K562 (cell line): ENCODE measurements around the gene QKI. TPM values are rescaled to one million over a fixed set of nuclear protein-coding genes. Genes with fewer than 3 reads are reported as not detected.
A peak's percentile ranks its signal among the peaks of the same experiment; 100 is the strongest.

Experiments used
- ATAC-seq: fragments of 200-7000 bp; cut with Tn5 transposase; 3 replicates; pipeline ENCODE4 v1.9.1; 2020; ENCODE audit warnings: moderate library complexity
- BruUV-seq: library from RNA; stranded (reverse); fragments of 400-500 nt; replicated peaks from 2 replicates; lab custom pipeline; 2021; lab: Mats Ljungman, UMichigan
- CTCF ChIA-PET: fragments of 300-600 bp; formaldehyde crosslinking; extraction: SDS; loops from one replicate; lab custom pipeline; 2021; ENCODE audit warnings: low intra/inter-chr PET ratio; lab: Yijun Ruan, JAX
- POLR2A ChIA-PET: fragments of 300-600, 350-650 bp; sonication (Branson Sonifier 250); formaldehyde crosslinking; extraction: SDS; loops from one replicate; lab custom pipeline; 2021; ENCODE audit warnings: antibody characterized with exemption, inconsistent platforms; lab: Yijun Ruan, JAX
- DNase-seq, 4 experiments: peaks; one replicate each; pipeline versions ENCODE4 v3.0.0 to v3.0.0-alpha.2; 2011 to 2018; ENCODE audit warnings: low spot score in 3 of 4, mixed read lengths in 3 of 4; ENCODE audit errors: extremely low read depth in 1 of 4
- FAIRE-seq: peaks from 2 replicates; lab custom pipeline; 2011; peaks lifted over from hg19 to GRCh38; lab: Jason Lieb, UNC
- H2AFZ ChIP-seq: 2 replicates; pipeline ENCODE4 v1.6.0; 2011; ENCODE audit warnings: low read depth, low read length, control low read depth, inconsistent platforms
- H3K27ac ChIP-seq: fragments of 200-600 bp; 3 replicates; pipeline ENCODE4 v1.8.0; 2011; ENCODE audit warnings: low read depth, mild to moderate bottlenecking, control low read depth, inconsistent platforms, low read length, moderate library complexity, mixed read lengths; ENCODE audit errors: extremely low read depth
- H3K27me3 ChIP-seq, 2 experiments: fragments of 300-600 bp in 1 of 2; 2 replicates in 1 of 2; 3 replicates in 1 of 2; pipeline versions ENCODE4 v1.6.0 to v1.8.0; 2011; ENCODE audit warnings: inconsistent platforms in 2 of 2, low read length in 2 of 2, mild to moderate bottlenecking in 1 of 2, mixed read lengths in 1 of 2, moderate library complexity in 1 of 2; ENCODE audit not compliant: control insufficient read depth in 2 of 2, insufficient read depth in 2 of 2
- H3K36me3 ChIP-seq: fragments of 300-600 bp; 3 replicates; pipeline ENCODE4 v1.8.0; 2011; ENCODE audit warnings: mild to moderate bottlenecking, low read length, inconsistent platforms; ENCODE audit not compliant: control insufficient read depth, insufficient read depth
- H3K4me1 ChIP-seq, 2 experiments: fragments of 200-600 bp in 1 of 2; replicated peaks in 1 of 2; 2 replicates in 1 of 2; 3 replicates in 1 of 2; pipeline versions ENCODE4 v1.5.1 to v1.8.0; 2011; ENCODE audit warnings: inconsistent platforms in 2 of 2, low read length in 2 of 2, mild to moderate bottlenecking in 1 of 2, mixed read lengths in 1 of 2, moderate library complexity in 1 of 2; ENCODE audit not compliant: control insufficient read depth in 2 of 2, insufficient read depth in 2 of 2
- H3K4me2 ChIP-seq: 2 replicates; pipeline ENCODE4 v1.6.1; 2011; ENCODE audit warnings: low read length, control low read depth, inconsistent platforms, mixed read lengths; ENCODE audit not compliant: insufficient read depth
- H3K4me3 ChIP-seq: fragments of 200-600 bp; sonication (generic), shearing (Covaris generic); 2 replicates; pipeline ENCODE4 v1.5.1; 2016; ENCODE audit warnings: control low read depth, inconsistent platforms
- H3K79me2 ChIP-seq: fragments of 200-600 bp; 3 replicates; pipeline ENCODE4 v1.8.0; 2011; ENCODE audit warnings: low read length, inconsistent platforms; ENCODE audit not compliant: control insufficient read depth, insufficient read depth
- H3K9ac ChIP-seq, 2 experiments: 2 replicates each; pipeline versions ENCODE4 v1.6.0 to v1.6.1; 2011; ENCODE audit warnings: low read depth in 2 of 2, low read length in 2 of 2, control low read depth in 1 of 2, inconsistent platforms in 1 of 2, mild to moderate bottlenecking in 1 of 2, mixed read lengths in 1 of 2; ENCODE audit not compliant: insufficient read depth in 1 of 2
- H3K9me1 ChIP-seq: one replicate; pipeline ENCODE4 v1.6.0; 2011; ENCODE audit warnings: inconsistent platforms, mild to moderate bottlenecking, low read length, moderate library complexity; ENCODE audit not compliant: control insufficient read depth, insufficient read depth
- H3K9me3 ChIP-seq: replicated peaks from 2 replicates; pipeline ENCODE4 v1.5.1; 2011; ENCODE audit warnings: low read depth, low read length, inconsistent platforms; ENCODE audit not compliant: control insufficient read depth, insufficient read depth
- H4K20me1 ChIP-seq: replicated peaks from 2 replicates; pipeline ENCODE4 v1.6.1; 2011; ENCODE audit warnings: low read length, inconsistent platforms, mixed read lengths; ENCODE audit not compliant: control insufficient read depth, insufficient read depth
- ATF1 ChIP-seq, 2 experiments: fragments of 450-650 bp in 1 of 2; IDR thresholded peaks; 2 replicates each; pipeline ENCODE4 v1.6.1; 2016; ENCODE audit warnings: missing compliant biosample characterization in 1 of 2, missing genetic modification characterization in 1 of 2
- CBFA2T3 ChIP-seq: fragments of 450-650 bp; IDR thresholded peaks from 2 replicates; pipeline ENCODE4 v1.6.1; 2017
- CBX3 ChIP-seq, 2 experiments: IDR thresholded peaks; 1 replicate in 1 of 2; 2 replicates in 1 of 2; pipeline ENCODE4 v1.6.1; 2012; ENCODE audit warnings: inconsistent platforms in 2 of 2, low read length in 2 of 2, borderline replicate concordance in 1 of 2, control low read depth in 1 of 2
- CBX5 ChIP-seq: IDR thresholded peaks from 2 replicates; pipeline ENCODE4 v1.6.1; 2014; ENCODE audit warnings: low read depth, borderline replicate concordance
- ELF1 ChIP-seq: fragments of 200-800 bp; sonication (Bioruptor generic); IDR thresholded peaks from 2 replicates; pipeline ENCODE4 v1.6.1; 2016; ENCODE audit warnings: missing genetic modification characterization, missing compliant biosample characterization
- ERF ChIP-seq: fragments of 450-650 bp; formaldehyde crosslinking; IDR thresholded peaks from 2 replicates; pipeline ENCODE4 v1.4.0; 2020; ENCODE audit warnings: mild to moderate bottlenecking, mixed read lengths
- GATA2 ChIP-seq: sonication (generic); formaldehyde crosslinking; IDR thresholded peaks from 2 replicates; pipeline ENCODE4 v1.4.0; 2020; ENCODE audit warnings: mild to moderate bottlenecking, missing genetic modification reagents
- HDAC1 ChIP-seq, 2 experiments: fragments of 450-650 bp; IDR thresholded peaks; 2 replicates each; pipeline ENCODE4 v1.6.1; 2016 to 2017; ENCODE audit warnings: inconsistent platforms in 1 of 2, mild to moderate bottlenecking in 1 of 2, moderate library complexity in 1 of 2
- KDM4B ChIP-seq, 2 experiments: fragments of 450-650 bp in 1 of 2; sonication (generic) in 1 of 2; IDR thresholded peaks; 2 replicates each; pipeline ENCODE4 v1.6.1; 2016 to 2017; ENCODE audit warnings: borderline replicate concordance in 2 of 2, antibody characterized with exemption in 1 of 2, low read depth in 1 of 2, mild to moderate bottlenecking in 1 of 2
- KHSRP ChIP-seq: fragments of 450-650 bp; IDR thresholded peaks from 2 replicates; pipeline ENCODE4 v1.6.1; 2017
- L3MBTL2 ChIP-seq: fragments of 450-650 bp; IDR thresholded peaks from 2 replicates; pipeline ENCODE4 v1.6.1; 2016; ENCODE audit warnings: mild to moderate bottlenecking, moderate library complexity
- MEF2D ChIP-seq: conservative IDR thresholded peaks from 2 replicates; pipeline ENCODE4 v1.6.1; 2016; ENCODE audit warnings: low read depth, missing genetic modification characterization, missing compliant biosample characterization
- OTX1 ChIP-seq: fragments of 450-650 bp; formaldehyde crosslinking; IDR thresholded peaks from 2 replicates; pipeline ENCODE4 v1.4.0; 2022; ENCODE audit warnings: mild to moderate bottlenecking
- PML ChIP-seq: IDR thresholded peaks from 2 replicates; pipeline ENCODE4 v1.6.1; 2012; ENCODE audit warnings: low read length, inconsistent platforms
- RFX5 ChIP-seq: IDR thresholded peaks from 2 replicates; pipeline ENCODE4 v1.6.1; 2011; ENCODE audit warnings: low read depth, mild to moderate bottlenecking, improper control_type of control experiment, low read length
- SLC30A9 ChIP-seq: fragments of 250-450 bp; sonication (Bioruptor Pico); IDR thresholded peaks from 2 replicates; pipeline ENCODE4 v1.8.0; 2022; ENCODE audit warnings: mild to moderate bottlenecking, moderate library complexity
- SUPT5H ChIP-seq: fragments of 450-650 bp; IDR thresholded peaks from 2 replicates; pipeline ENCODE4 v1.6.1; 2016
- ZNF766 ChIP-seq: fragments of 200-800 bp; sonication (Bioruptor generic); conservative IDR thresholded peaks from 2 replicates; pipeline ENCODE4 v1.6.1; 2016; ENCODE audit warnings: missing genetic modification characterization, missing compliant biosample characterization
- WGBS: fragments of 100-300 bp; shearing (Covaris generic); methylation state at CpG from one replicate; pipeline ENCODE4 v1.1.6; 2016; ENCODE audit warnings: low coverage, mixed read lengths; ENCODE audit not compliant: insufficient coverage; ENCODE audit errors: missing lambda C conversion rate; 5-methylcytosine and 5-hydroxymethylcytosine counted together
- in situ Hi-C: fragments of 300-500 bp; cut with MboI; formaldehyde crosslinking; loops from 4 replicates; pipeline ENCODE4 v1.15.0; 2018; ENCODE audit warnings: inconsistent platforms, mixed read lengths
- intact Hi-C: fragments of 100-400 bp; cut with micrococcal nuclease; formaldehyde crosslinking; loops from 2 replicates; pipeline ENCODE4 v1.14.2; 2022
- polyA plus RNA-seq, 8 experiments: library from polyadenylated mRNA; depleted of rRNA in 4 of 8; stranded (reverse) in 5 of 8; unstranded in 3 of 8; fragments of >200 nt; fragmentation: Nextera tagmentation in 2 of 8; fragmentation: Illumina TruSeq in 1 of 8; extraction: Ambion mirVana in 2 of 8; extraction: Trizol in 1 of 8; gene quantifications; 2 replicates each; pipeline versions ENCODE4 v1.2.1 to v1.2.3, GENCODE V29; 2011 to 2014; ENCODE audit warnings: inconsistent platforms in 1 of 8, missing spikeins in 1 of 8
- total RNA-seq, 7 experiments: library from RNA; depleted of rRNA in 6 of 7; stranded (reverse); fragments of >200 nt in 6 of 7; fragmentation: Illumina TruSeq in 2 of 7; extraction: Trizol in 2 of 7; gene quantifications; 2 replicates each; pipeline versions ENCODE4 v1.2.1 to v1.2.3, GENCODE V29; 2011 to 2021; ENCODE audit warnings: low replicate concordance in 1 of 7
- TF ChIP-seq, protein P1 (sequence below): sonication (generic); IDR thresholded peaks from 2 replicates; pipeline ENCODE4 v1.6.1; 2016
- TF ChIP-seq, protein P2 (sequence below): sonication (generic); formaldehyde crosslinking; IDR thresholded peaks from 2 replicates; pipeline ENCODE4 v1.5.0; 2020; ENCODE audit warnings: missing genetic modification reagents

The QKI gene
- total and polyA plus RNA-seq, 9 of the 15 experiments (the other 6 are each of a cell fraction or from before 2014, with no cell fraction given): 20.4 to 215 (median 123) TPM

DNA sequence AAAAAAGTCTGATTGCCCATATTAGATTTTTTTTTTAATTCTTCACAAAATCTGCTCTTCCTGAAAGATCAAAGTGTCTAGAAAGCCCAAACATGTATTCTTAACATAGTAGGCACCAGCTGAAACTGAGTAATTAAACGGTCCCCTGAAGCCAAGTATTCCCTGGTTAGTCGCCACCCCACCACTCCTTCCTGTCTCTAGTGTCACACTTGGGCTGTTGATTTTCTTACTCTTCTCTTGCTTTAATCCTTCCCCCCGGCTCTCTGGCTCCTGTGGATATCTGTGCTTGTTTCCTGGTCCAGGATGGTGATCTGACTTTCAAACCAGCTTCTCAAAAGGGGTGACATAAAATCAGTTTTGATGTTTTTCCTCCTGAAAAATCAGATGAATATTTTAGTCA lies 162.9 kb downstream of the QKI start (continued):
- TF ChIP-seq, protein P1, sequence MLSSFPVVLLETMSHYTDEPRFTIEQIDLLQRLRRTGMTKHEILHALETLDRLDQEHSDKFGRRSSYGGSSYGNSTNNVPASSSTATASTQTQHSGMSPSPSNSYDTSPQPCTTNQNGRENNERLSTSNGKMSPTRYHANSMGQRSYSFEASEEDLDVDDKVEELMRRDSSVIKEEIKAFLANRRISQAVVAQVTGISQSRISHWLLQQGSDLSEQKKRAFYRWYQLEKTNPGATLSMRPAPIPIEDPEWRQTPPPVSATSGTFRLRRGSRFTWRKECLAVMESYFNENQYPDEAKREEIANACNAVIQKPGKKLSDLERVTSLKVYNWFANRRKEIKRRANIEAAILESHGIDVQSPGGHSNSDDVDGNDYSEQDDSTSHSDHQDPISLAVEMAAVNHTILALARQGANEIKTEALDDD: peak; percentile 52; the same call in 1 of the 2 replicates
- TF ChIP-seq RFX5: no peak
- 0 out of 2 replicates have a peak, but pooled peaks have one; percentile 24 for TF ChIP-seq KHSRP
- peak; percentile 42; the same call in 1 of the 2 replicates for TF ChIP-seq SUPT5H
- TF ChIP-seq SLC30A9: no peak
- TF ChIP-seq MEF2D (tag): no peak
- no peak for TF ChIP-seq CBX5
- no peak for TF ChIP-seq KDM4B (IDR thresholded peaks at IDR 0.05; ENCODE audit: borderline replicate concordance in 2 of 2, low read depth in 1 of 2)
- TF ChIP-seq ATF1 (CRISPR knock-in tag; IDR thresholded peaks at IDR 0.05): no peak
- no peak for TF ChIP-seq ATF1 (tag; IDR thresholded peaks at IDR 0.05)

DNA sequence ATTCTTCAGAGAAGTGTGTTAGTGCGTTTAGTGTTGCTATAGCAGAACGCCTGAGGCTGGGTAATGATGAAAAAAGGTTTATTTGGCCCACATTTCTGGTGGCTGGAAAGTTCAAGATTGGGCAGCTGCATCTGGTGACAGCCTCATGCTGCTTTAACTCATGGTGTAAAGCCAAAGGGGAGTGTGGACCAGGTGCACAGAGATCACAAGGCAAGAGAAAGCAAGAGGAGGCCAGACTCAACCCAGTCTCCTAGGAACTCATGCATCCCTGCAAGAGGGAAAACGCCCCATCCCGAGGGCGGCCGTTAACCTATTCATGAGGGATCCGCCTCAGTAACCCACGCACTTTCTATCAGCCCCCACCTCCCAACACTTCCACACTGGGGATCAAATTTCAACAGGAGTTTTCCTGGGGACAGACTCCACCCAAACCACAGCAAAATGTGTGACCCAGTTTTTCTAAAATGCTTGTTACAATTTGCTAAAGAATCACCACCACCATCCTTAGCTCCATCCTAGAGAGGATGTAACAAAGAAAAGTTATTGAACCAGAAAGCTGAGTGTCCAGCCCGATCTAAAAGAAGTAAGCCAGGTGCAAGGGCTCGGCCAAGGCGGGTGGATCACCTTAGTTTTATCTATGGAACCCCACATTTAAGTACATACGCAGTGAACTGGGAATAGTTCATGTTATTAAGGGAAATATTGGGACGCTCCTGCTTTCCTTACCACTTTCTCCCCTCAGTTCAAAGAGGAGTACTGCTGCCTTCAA lies 164.8 kb downstream of the QKI start:
- peak; percentile 60 for FAIRE-seq
- Histone ChIP-seq H3K9ac (peak overlapping the region in 1 of 2 experiments; percentile 34; a peak in 2 of 4 replicates), H3K27me3 (no peaks in the 10 kb centered on the region), H3K36me3 (peaks cover 18% of the 10 kb centered on the region; the same call in 2 of the 3 replicates), H3K27ac (peak overlapping the region; percentile 75), H3K79me2 (no peaks in the 10 kb centered on the region), H3K9me1 (no peaks in the 10 kb centered on the region), H3K4me2 (peak overlapping the region; percentile 65), H3K4me3 (no peak overlapping the region), H3K9me3 (no peaks in the 10 kb centered on the region), H2AFZ (peak overlapping the region; percentile 73), H3K4me1 (peaks cover 6 to 44% of the 10 kb centered on the region in 2 experiments), H4K20me1 (no peaks in the 10 kb centered on the region)
- intact Hi-C loops: loop anchor here (2.0 kb wide), 2 partner anchors 160 to 398 kb away; no protein-coding TSS in a partner anchor
- WGBS: 6% methylated on average over 13 of the region's 13 CpGs
- ChIA-PET CTCF (no interaction called here), POLR2A (interaction anchor here (0.6 to 1.2 kb wide), 4 partner anchors 8 to 408 kb away, joined by 3 to 4 read pairs (median 3); no protein-coding TSS in a partner anchor)
- in situ Hi-C loops: no loop called here
- peak; percentile 26 to 86 (median 54) for DNase-seq
- no TSS peak for BruUV-seq
- peak; percentile 79 for ATAC-seq
- TF ChIP-seq ZNF766 (CRISPR knock-in tag): peak; percentile 77; the same call in 1 of the 2 replicates
- peak; percentile 15; the same call in 1 of the 2 replicates for TF ChIP-seq CBFA2T3
- peak; percentile 32; the same call in 1 of the 2 replicates for TF ChIP-seq PML
- no peak; the same call in 1 of the 2 replicates for TF ChIP-seq GATA2 (CRISPR knock-in tag)
- no peak for TF ChIP-seq KHSRP
- TF ChIP-seq CBX3 (IDR thresholded peaks at IDR 0.05; ENCODE audit: borderline replicate concordance in 1 of 2, low read length in 2 of 2): peak in 1 of 2 experiments; percentile 11; a peak in 1 of 3 replicates
- TF ChIP-seq OTX1 (CRISPR knock-in tag): peak; percentile 24; the same call in 1 of the 2 replicates
- peak; percentile 35 for TF ChIP-seq L3MBTL2
- no peak for TF ChIP-seq ELF1
- TF ChIP-seq ERF (CRISPR knock-in tag): 0 out of 2 replicates have a peak, but pooled peaks have one; percentile 56
- TF ChIP-seq HDAC1 (IDR thresholded peaks at IDR 0.05): 0 out of 4 replicates have a peak, but pooled peaks of 1 of the 2 experiments have one; percentile 18
- TF ChIP-seq, protein P2, sequence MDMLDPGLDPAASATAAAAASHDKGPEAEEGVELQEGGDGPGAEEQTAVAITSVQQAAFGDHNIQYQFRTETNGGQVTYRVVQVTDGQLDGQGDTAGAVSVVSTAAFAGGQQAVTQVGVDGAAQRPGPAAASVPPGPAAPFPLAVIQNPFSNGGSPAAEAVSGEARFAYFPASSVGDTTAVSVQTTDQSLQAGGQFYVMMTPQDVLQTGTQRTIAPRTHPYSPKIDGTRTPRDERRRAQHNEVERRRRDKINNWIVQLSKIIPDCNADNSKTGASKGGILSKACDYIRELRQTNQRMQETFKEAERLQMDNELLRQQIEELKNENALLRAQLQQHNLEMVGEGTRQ (CRISPR knock-in tag): no peak
